Mucosa of descending colon (tissue), 3 donors: ENCODE data around the gene BORCS5. TPM values are rescaled to one million over a fixed set of nuclear protein-coding genes. Genes with fewer than 3 reads are reported as not detected.

Experiments
- ATAC-seq: fragments of 200-7000 bp; cut with Tn5 transposase; one replicate; pipeline ENCODE4 v1.9.1; 2020; ENCODE audit warnings: mild to moderate bottlenecking, moderate library complexity
- DNase-seq, 3 donors: peaks; one replicate each; pipeline ENCODE4 v3.0.0-alpha.2; 2020
- H3K36me3 ChIP-seq: fragments of 200-600 bp; one replicate; pipeline ENCODE4 v1.8.0; 2021; ENCODE audit warnings: low read depth, mild to moderate bottlenecking
- H3K4me1 ChIP-seq: fragments of 200-600 bp; one replicate; pipeline ENCODE4 v1.8.0; 2021; ENCODE audit warnings: low read depth, mild to moderate bottlenecking
- H3K4me3 ChIP-seq: fragments of 200-600 bp; one replicate; pipeline ENCODE4 v1.8.0; 2021; ENCODE audit warnings: mild to moderate bottlenecking
- H3K9me3 ChIP-seq: fragments of 200-600 bp; one replicate; pipeline ENCODE4 v1.8.0; 2021; ENCODE audit warnings: mild to moderate bottlenecking
- CTCF ChIP-seq: fragments of 200-600 bp; IDR thresholded peaks from one replicate; pipeline ENCODE4 v1.8.0; 2022; ENCODE audit warnings: antibody characterized with exemption, mild to moderate bottlenecking
- intact Hi-C, 2 donors: fragments of 100-400 bp; cut with DNase I in 1 of 2; cut with micrococcal nuclease in 1 of 2; formaldehyde crosslinking; loops; one replicate each; pipeline versions ENCODE4 v1.11.0 to v1.11.1; 2022; cut with DNase I, micrococcal nuclease
- total RNA-seq, 3 donors: library from RNA; stranded (reverse); fragmentation: NEBNext Ultra II Directional in 2 of 3; extraction: Animal tissue kit (Norgen Biotek cat#: 25700) in 2 of 3; gene quantifications; one replicate each; pipeline versions ENCODE4 v1.2.1 to v1.2.4, GENCODE V29; 2021 to 2023
- donor health status: DM: no; HTN: no; CAD: no; lungs with moderate emphysema.
- donor health status: DM: no; HTN: no; CAD: no.
- donor health status: DM: no; HTN: yes; CAD: no.

The BORCS5 gene
- total RNA-seq, 3 donors from 2014 or later: 12.1 to 18.1 (median 15.0) TPM

GRCh38 chr12:12473223-12473622, 116.3 kb downstream of the BORCS5 start:
- Histone ChIP-seq H3K36me3 (peaks cover 4% of the 10 kb centered on the region), H3K9me3 (no peaks in the 10 kb centered on the region), H3K4me3 (no peak overlapping the region), H3K4me1 (no peaks in the 10 kb centered on the region)
- TF ChIP-seq CTCF: no peak
- no peak for ATAC-seq
- DNase-seq: no peak
- intact Hi-C loops: no loop called here

- ATAC-seq: peak; percentile 33
- no peak overlapping the region for H3K4me3 ChIP-seq
- no peaks in the 10 kb centered on the region for H3K4me1 ChIP-seq
- H3K9me3 ChIP-seq: no peaks in the 10 kb centered on the region
- intact Hi-C loops: no loop called here
- peaks cover 4% of the 10 kb centered on the region for H3K36me3 ChIP-seq
- DNase-seq: no peak
- TF ChIP-seq CTCF: no peak
These were observed 117.6 kb downstream of the BORCS5 start for GRCh38 chr12:12474471-12474928.

- Histone ChIP-seq H3K4me1 (no peaks in the 10 kb centered on the region), H3K36me3 (peaks cover 4% of the 10 kb centered on the region), H3K4me3 (no peak overlapping the region), H3K9me3 (no peaks in the 10 kb centered on the region)
- intact Hi-C loops: no loop called here
- peak in 1 of 3 donors; percentile 25 for DNase-seq
- peak; percentile 73 for ATAC-seq
- TF ChIP-seq CTCF: no peak
These were observed 118.3 kb downstream of the BORCS5 start for GRCh38 chr12:12474931-12475795.

GRCh38 chr12:12476857-12477531, 120.1 kb downstream of the BORCS5 start:
- peaks cover 4% of the 10 kb centered on the region for H3K36me3 ChIP-seq
- no peaks in the 10 kb centered on the region for H3K4me1 ChIP-seq
- DNase-seq (no peak), ATAC-seq (no peak)
- TF ChIP-seq CTCF: no peak
- intact Hi-C loops: no loop called here
- H3K4me3 ChIP-seq: no peak overlapping the region
- H3K9me3 ChIP-seq: no peaks in the 10 kb centered on the region

GRCh38 chr12:12477532-12477890, 120.6 kb downstream of the BORCS5 start:
- Histone ChIP-seq H3K9me3 (no peaks in the 10 kb centered on the region), H3K4me3 (no peak overlapping the region), H3K36me3 (peaks cover 4% of the 10 kb centered on the region), H3K4me1 (no peaks in the 10 kb centered on the region)
- DNase-seq (no peak), ATAC-seq (no peak)
- no peak for TF ChIP-seq CTCF
- intact Hi-C loops: no loop called here
